Heart left ventricle (tissue), 16 donors: ENCODE results near the gene KRT1. TPM values are rescaled to one million over a fixed set of nuclear protein-coding genes. Genes with fewer than 3 reads are reported as not detected.
A peak's percentile ranks its signal among the peaks of the same experiment; 100 is the strongest.

Experiments
- ATAC-seq, 4 donors: fragments of 200-7000 bp; cut with Tn5 transposase; one replicate each; pipeline ENCODE4 v1.9.1; 2020 to 2022; ENCODE audit warnings: moderate library complexity in 4 of 4, mild to moderate bottlenecking in 3 of 4, moderate number of reproducible peaks in 1 of 4
- DNase-seq, 5 donors: peaks; one replicate each; pipeline ENCODE4 v3.0.0-alpha.2; 2020
- H3K27ac ChIP-seq, 12 donors: fragments of 200-600 bp; sonication (generic) in 4 of 12; one replicate each; pipeline versions ENCODE4 v1.5.0 to v1.8.0; 2016 to 2022; ENCODE audit warnings: mild to moderate bottlenecking in 2 of 12
- H3K27me3 ChIP-seq, 9 donors: fragments of 200-600 bp; sonication (generic) in 2 of 9; one replicate each; pipeline versions ENCODE4 v1.5.1 to v1.8.0; 2016 to 2022; ENCODE audit warnings: mild to moderate bottlenecking in 3 of 9
- H3K36me3 ChIP-seq, 9 donors: fragments of 200-600 bp; sonication (generic) in 2 of 9; one replicate each; pipeline versions ENCODE4 v1.5.0 to v1.8.0; 2018 to 2022; ENCODE audit warnings: mild to moderate bottlenecking in 2 of 9
- H3K4me1 ChIP-seq, 12 donors: fragments of 200-600 bp; sonication (generic) in 4 of 12; one replicate each; pipeline versions ENCODE4 v1.5.0 to v1.8.0; 2016 to 2022; ENCODE audit warnings: mild to moderate bottlenecking in 3 of 12
- H3K4me3 ChIP-seq, 12 donors: fragments of 200-600 bp; sonication (generic) in 4 of 12; one replicate each; pipeline versions ENCODE4 v1.5.0 to v1.8.0; 2017 to 2022; ENCODE audit warnings: mild to moderate bottlenecking in 9 of 12, moderate library complexity in 4 of 12
- H3K9me3 ChIP-seq, 12 donors: fragments of 200-600 bp; sonication (generic) in 4 of 12; one replicate each; pipeline versions ENCODE4 v1.5.0 to v1.8.0; 2016 to 2022; ENCODE audit warnings: mild to moderate bottlenecking in 1 of 12
- CTCF ChIP-seq, 12 donors: fragments of 200-600 bp; sonication (generic) in 4 of 12; IDR thresholded peaks; one replicate each; pipeline versions ENCODE4 v1.5.0 to v1.8.0; 2018 to 2022; ENCODE audit warnings: antibody characterized with exemption in 12 of 12, mild to moderate bottlenecking in 5 of 12
- POLR2A ChIP-seq, 2 donors: fragments of 450-650 bp; IDR thresholded peaks; one replicate each; pipeline ENCODE4 v1.6.1; 2017; ENCODE audit warnings: antibody characterized with exemption in 2 of 2, mild to moderate bottlenecking in 2 of 2, moderate library complexity in 2 of 2
- WGBS, 4 donors: extraction: QIAGEN DNeasy Blood & Tissue Kit in 2 of 4; methylation state at CpG; one replicate each; pipeline versions ENCODE4 v1.1.5 to v1.1.7; 2013 to 2018; 5-methylcytosine and 5-hydroxymethylcytosine counted together
- intact Hi-C, 10 donors: fragments of 100-400 bp; cut with DNase I; formaldehyde crosslinking; loops; one replicate each; pipeline versions ENCODE4 v1.11.1 to v1.14.2; 2022
- polyA plus RNA-seq, 2 donors: library from polyadenylated mRNA; stranded (reverse); fragments of 200-250 nt; gene quantifications; one replicate each; pipeline ENCODE4 v1.2.3, GENCODE V29; 2013
- total RNA-seq, 9 donors: library from RNA; depleted of rRNA in 2 of 9; stranded (reverse); fragments of >200 nt in 2 of 9; fragmentation: NEBNext Ultra II Directional in 3 of 9; extraction: Animal tissue kit (Norgen Biotek cat#: 25700) in 3 of 9; gene quantifications; one replicate each; pipeline versions ENCODE4 v1.1.0 to v1.2.4, GENCODE V29; 2016 to 2023
- donor health status: ischemic (EF 13 %, LVEDD 7.1; RV severe dilation, severe dysfunction).
- donor health status: healthy with polysubstance abuse.
- donor health status: DM: no; HTN: yes; CAD: no.
- donor health status: DM: no; HTN: no; CAD: no.
- donor health status: ischemic (EF 25% LVEDD 6.9; RV normal size, moderate dysfunction).
- donor health status: ischemic (EF 25% LVEDD 5.7; RV mildly dilated, moderate dysfunction).
- donor health status: healthy.
- donor health status: DM: yes; HTN: yes; CAD: no.
- donor health status: ischemic (EF 35%, LVEDD 5.7; RV mildly dilated, moderate dysfunction).
- donor health status: nonischemic (EF 11% LVEDD 7.7; RV severe dilation, severe dysfunction).
- donor health status: DM: yes; HTN: yes; CAD: no.
- donor health status: PGD.
- donor health status: ischemic (EF 29% LVEDD 5.4; RV normal size, mild dysfunction).
- donor health status: nonischemic (EF 23%, LVEDD 6.1; RV moderate dilation, normal function).

Gene KRT1
- total and polyA plus RNA-seq, 11 donors = 0.35 TPM; not detected in 10

- no peak for TF ChIP-seq POLR2A (IDR thresholded peaks at IDR 0.05)
- no peak for TF ChIP-seq CTCF (IDR thresholded peaks at IDR 0.05)
- 85 to 91% (median 87%) methylated on average over 12 of the region's 12 CpGs for WGBS, 4 donors
- DNase-seq (no peak), ATAC-seq (no peak)
- intact Hi-C loops = no loop called here
- H3K27me3 ChIP-seq = peaks cover 0 to 45% (median 14%) of the 10 kb centered on the region in 9 donors
- no peaks in the 10 kb centered on the region for H3K4me1 ChIP-seq
- no peak overlapping the region for H3K27ac ChIP-seq
- H3K9me3 ChIP-seq = no peaks in the 10 kb centered on the region
- H3K4me3 ChIP-seq = no peak overlapping the region
- no peaks in the 10 kb centered on the region for H3K36me3 ChIP-seq
These were observed 3.5 kb upstream of the KRT1 start for GRCh38 chr12:52683575-52684300.

GRCh38 chr12:52682938-52683574 is 2.8 kb upstream of the KRT1 start:
- DNase-seq = no peak
- 74 to 80% (median 79%) methylated on average over 4 of the region's 4 CpGs for WGBS, 4 donors
- no peaks in the 10 kb centered on the region for H3K36me3 ChIP-seq
- intact Hi-C loops = no loop called here
- no peak for ATAC-seq
- H3K27ac ChIP-seq = no peak overlapping the region
- no peak for TF ChIP-seq POLR2A (IDR thresholded peaks at IDR 0.05)
- no peak for TF ChIP-seq CTCF (IDR thresholded peaks at IDR 0.05)
- H3K4me3 ChIP-seq = no peak overlapping the region
- H3K9me3 ChIP-seq = no peaks in the 10 kb centered on the region
- H3K27me3 ChIP-seq = peaks cover 0 to 43% (median 9%) of the 10 kb centered on the region in 9 donors
- H3K4me1 ChIP-seq = no peaks in the 10 kb centered on the region

- no peaks in the 10 kb centered on the region for H3K4me1 ChIP-seq
- H3K4me3 ChIP-seq = no peak overlapping the region
- peaks cover 0 to 35% (median 2%) of the 10 kb centered on the region in 9 donors for H3K27me3 ChIP-seq
- no peak overlapping the region for H3K27ac ChIP-seq
- no peaks in the 10 kb centered on the region for H3K9me3 ChIP-seq
- 59 to 83% (median 70%) methylated on average over 2 of the region's 2 CpGs for WGBS, 4 donors
- no peak for ATAC-seq
- DNase-seq = no peak
- no peak for TF ChIP-seq CTCF (IDR thresholded peaks at IDR 0.05)
- no peak for TF ChIP-seq POLR2A (IDR thresholded peaks at IDR 0.05)
- intact Hi-C loops = no loop called here
- no peaks in the 10 kb centered on the region for H3K36me3 ChIP-seq
These were observed 2.1 kb upstream of the KRT1 start for GRCh38 chr12:52682381-52682660.

- ATAC-seq = peak in 1 of 4 donors; percentile 13
- TF ChIP-seq POLR2A (IDR thresholded peaks at IDR 0.05) (no peak), CTCF (IDR thresholded peaks at IDR 0.05) (no peak)
- Histone ChIP-seq H3K9me3 (no peaks in the 10 kb centered on the region), H3K4me3 (no peak overlapping the region), H3K27ac (no peak overlapping the region), H3K27me3 (peaks cover 0 to 31% (median 0%) of the 10 kb centered on the region in 9 donors), H3K36me3 (no peaks in the 10 kb centered on the region), H3K4me1 (no peaks in the 10 kb centered on the region)
- WGBS, 4 donors = 65 to 84% (median 79%) methylated on average over 12 of the region's 12 CpGs
- intact Hi-C loops = no loop called here
- DNase-seq = no peak
These were observed 1.5 kb upstream of the KRT1 start for GRCh38 chr12:52681526-52682380.
